K562 (cell line): ENCODE measurements around the gene CELA1. TPM values are rescaled to one million over a fixed set of nuclear protein-coding genes. Genes with fewer than 3 reads are reported as not detected.
A peak's percentile ranks its signal among the peaks of the same experiment; 100 is the strongest.

Experiments
- ARID1B ChIP-seq: fragments of 450-650 bp; IDR thresholded peaks from 2 replicates; pipeline ENCODE4 v1.6.1; 2016; ENCODE audit warnings: antibody characterized with exemption, mild to moderate bottlenecking, inconsistent platforms
- BMI1 ChIP-seq: fragments of 150-350 bp; IDR thresholded peaks from 2 replicates; pipeline ENCODE4 v1.6.1; 2014; ENCODE audit warnings: low read length
- BRD4 ChIP-seq: fragments of 200-600 bp; sonication (generic); IDR thresholded peaks from 2 replicates; pipeline ENCODE4 v1.6.1; 2017; ENCODE audit warnings: inconsistent platforms
- CBFA2T3 ChIP-seq: fragments of 450-650 bp; IDR thresholded peaks from 2 replicates; pipeline ENCODE4 v1.6.1; 2017
- CEBPG ChIP-seq, 3 experiments: fragments of 200-800 bp in 1 of 3; sonication (Bioruptor generic) in 1 of 3; sonication (generic) in 1 of 3; formaldehyde crosslinking in 1 of 3; IDR thresholded peaks in 2 of 3; conservative IDR thresholded peaks in 1 of 3; 2 replicates each; pipeline versions ENCODE4 v1.6.1 to v1.8.0; 2016 to 2022; ENCODE audit warnings: missing compliant biosample characterization in 2 of 3, missing genetic modification characterization in 2 of 3, mild to moderate bottlenecking in 1 of 3, missing genetic modification reagents in 1 of 3
- CHD2 ChIP-seq: IDR thresholded peaks from 2 replicates; pipeline ENCODE4 v1.6.1; 2011; ENCODE audit warnings: low read depth, low read length
- CHD4 ChIP-seq: fragments of 200-600 bp; sonication (generic); IDR thresholded peaks from 3 replicates; pipeline ENCODE4 v1.6.1; 2012; ENCODE audit warnings: low read depth, mild to moderate bottlenecking, mixed read lengths, low read length, inconsistent platforms; ENCODE audit not compliant: insufficient read depth, insufficient replicate concordance, poor library complexity, severe bottlenecking
- L3MBTL2 ChIP-seq: fragments of 450-650 bp; IDR thresholded peaks from 2 replicates; pipeline ENCODE4 v1.6.1; 2016; ENCODE audit warnings: mild to moderate bottlenecking, moderate library complexity
- MCM7 ChIP-seq, 2 experiments: fragments of 450-650 bp; IDR thresholded peaks; 2 replicates each; pipeline ENCODE4 v1.6.1; 2016 to 2018
- RNF2 ChIP-seq: sonication (generic); IDR thresholded peaks from 2 replicates; pipeline ENCODE4 v1.6.1; 2016
- SMAD3 ChIP-seq: fragments of 450-650 bp; formaldehyde crosslinking; conservative IDR thresholded peaks from 2 replicates; pipeline ENCODE4 v1.4.0; 2020; ENCODE audit warnings: mild to moderate bottlenecking
- SMARCE1 ChIP-seq: fragments of 450-650 bp; IDR thresholded peaks from 2 replicates; pipeline ENCODE4 v1.7.1; 2016; ENCODE audit warnings: mild to moderate bottlenecking
- SMC3 ChIP-seq: conservative IDR thresholded peaks from 2 replicates; pipeline ENCODE4 v1.6.1; 2011; ENCODE audit warnings: low read depth, low read length, improper control_type of control experiment; ENCODE audit not compliant: insufficient read depth
- SNRNP70 ChIP-seq: fragments of 200-400 bp; formaldehyde crosslinking; optimal IDR thresholded peaks from 2 replicates; pipeline ENCODE3; 2017; ENCODE audit warnings: low read depth, low read length
- SRSF1 ChIP-seq: fragments of 200-400 bp; formaldehyde crosslinking; IDR thresholded peaks from 2 replicates; pipeline ENCODE4 v1.6.1; 2017; ENCODE audit warnings: mild to moderate bottlenecking, low read depth, low read length, moderate library complexity
- TEAD4 ChIP-seq, 2 experiments: sonication (generic) in 1 of 2; formaldehyde crosslinking in 1 of 2; IDR thresholded peaks; 2 replicates each; pipeline versions ENCODE4 v1.6.1 to v1.8.0; 2012 to 2022; ENCODE audit warnings: borderline replicate concordance in 1 of 2, inconsistent platforms in 1 of 2, low read length in 1 of 2, mild to moderate bottlenecking in 1 of 2, missing genetic modification reagents in 1 of 2
- ZFPM2 ChIP-seq: fragments of 250-450 bp; sonication (Bioruptor Pico); IDR thresholded peaks from 2 replicates; pipeline ENCODE4 v1.5.1; 2022; ENCODE audit warnings: mild to moderate bottlenecking
- ZNF212 ChIP-seq: fragments of 450-650 bp; formaldehyde crosslinking; IDR thresholded peaks from 2 replicates; pipeline ENCODE4 v1.4.0; 2020; ENCODE audit warnings: mild to moderate bottlenecking
- ZNF444 ChIP-seq: fragments of 250-450 bp; sonication (Bioruptor Pico); IDR thresholded peaks from 2 replicates; pipeline ENCODE4 v1.4.0; 2020; ENCODE audit warnings: mild to moderate bottlenecking, moderate library complexity
- polyA plus RNA-seq, 8 experiments: library from polyadenylated mRNA; depleted of rRNA in 4 of 8; stranded (reverse) in 5 of 8; unstranded in 3 of 8; fragments of >200 nt; fragmentation: Nextera tagmentation in 2 of 8; fragmentation: Illumina TruSeq in 1 of 8; extraction: Ambion mirVana in 2 of 8; extraction: Trizol in 1 of 8; gene quantifications; 2 replicates each; pipeline versions ENCODE4 v1.2.1 to v1.2.3, GENCODE V29; 2011 to 2014; ENCODE audit warnings: inconsistent platforms in 1 of 8, missing spikeins in 1 of 8
- total RNA-seq, 7 experiments: library from RNA; depleted of rRNA in 6 of 7; stranded (reverse); fragments of >200 nt in 6 of 7; fragmentation: Illumina TruSeq in 2 of 7; extraction: Trizol in 2 of 7; gene quantifications; 2 replicates each; pipeline versions ENCODE4 v1.2.1 to v1.2.3, GENCODE V29; 2011 to 2021; ENCODE audit warnings: low replicate concordance in 1 of 7
- TF ChIP-seq, protein P1 (sequence below): sonication (generic); formaldehyde crosslinking; IDR thresholded peaks from 2 replicates; pipeline ENCODE4 v1.8.0; 2023; ENCODE audit warnings: mild to moderate bottlenecking, missing genetic modification reagents
- TF ChIP-seq, protein P2 (sequence below), 2 experiments: fragments of 450-650 bp; IDR thresholded peaks; 2 replicates each; pipeline ENCODE4 v1.6.1; 2016
- TF ChIP-seq, protein P3 (sequence below): sonication (generic); formaldehyde crosslinking; IDR thresholded peaks from 2 replicates; pipeline ENCODE4 v1.9.0; 2022; ENCODE audit warnings: mild to moderate bottlenecking, missing genetic modification reagents
- TF ChIP-seq, protein P4 (sequence below), 3 experiments: fragments of 200-800 bp in 1 of 3; sonication (Bioruptor generic) in 1 of 3; sonication (generic) in 1 of 3; formaldehyde crosslinking in 1 of 3; IDR thresholded peaks; 2 replicates each; pipeline versions ENCODE4 v1.6.1 to v1.8.0; 2016 to 2022; ENCODE audit warnings: mild to moderate bottlenecking in 2 of 3, missing compliant biosample characterization in 2 of 3, missing genetic modification characterization in 2 of 3, missing genetic modification reagents in 1 of 3

Gene CELA1
- total and polyA plus RNA-seq, 9 of the 15 experiments (the other 6 are each of a cell fraction or from before 2014, with no cell fraction given): 0.06 to 0.27 (median 0.22) TPM; not detected in 6

DNA sequence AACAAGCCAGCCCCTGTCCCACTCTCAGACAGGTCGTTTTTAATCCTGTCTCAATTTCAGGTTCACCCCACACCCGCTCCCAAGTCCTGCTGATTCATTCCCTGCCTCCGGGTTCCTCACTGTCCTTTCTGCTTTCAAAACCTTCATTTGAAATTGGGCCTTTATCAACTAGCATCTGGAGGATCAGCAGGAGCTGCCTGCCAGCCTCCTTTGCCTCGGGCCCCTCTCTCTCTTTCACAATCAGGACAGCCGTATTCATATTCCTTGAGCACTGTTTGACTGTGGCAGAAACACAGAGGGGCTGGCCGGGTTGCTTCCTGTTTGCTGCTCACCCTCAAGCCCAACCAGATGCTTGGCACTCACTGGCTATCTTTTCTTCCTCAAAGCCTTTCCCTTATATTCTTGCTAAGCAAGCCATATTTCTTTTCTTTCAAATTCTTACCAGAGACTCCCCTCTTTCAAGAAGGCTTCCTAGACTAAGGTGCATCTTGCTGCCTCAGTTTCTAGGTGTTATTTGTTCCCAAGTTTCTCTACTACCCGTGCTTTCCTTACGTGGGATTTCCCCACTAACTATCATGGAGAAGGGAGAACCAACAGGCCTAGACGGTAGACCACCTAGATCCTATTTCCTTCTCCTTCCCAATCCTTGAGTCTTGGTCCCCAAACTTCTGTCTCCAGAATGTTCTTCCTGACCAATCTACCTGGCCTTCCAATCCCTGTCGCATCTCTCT is 41.8 kb upstream of the CELA1 start (continued):
- TF ChIP-seq SRSF1 (no peak), CHD4 (no peak), MCM7 (IDR thresholded peaks at IDR 0.05) (no peak), BMI1 (no peak), SNRNP70 (no peak), SMC3 (no peak), ZNF444 (CRISPR knock-in tag) (no peak), RNF2 (no peak), CHD2 (no peak), BRD4 (no peak), TEAD4 (IDR thresholded peaks at IDR 0.05; ENCODE audit: low read length) (peak; percentile 67), TEAD4 (CRISPR knock-in tag; IDR thresholded peaks at IDR 0.05; ENCODE audit: borderline replicate concordance) (no peak), SMARCE1 (peak; percentile 67), L3MBTL2 (no peak), ARID1B (peak; percentile 85), ZFPM2 (CRISPR knock-in tag) (no peak), CEBPG (CRISPR knock-in tag; IDR thresholded peaks at IDR 0.05) (peak; percentile 56; the same call in 1 of the 2 replicates), CEBPG (tag; conservative IDR thresholded peaks at IDR 0.05 in 1 of 2, IDR thresholded peaks at IDR 0.05 in 1 of 2) (peak; percentile 50 to 66; a peak in 3 of 4 replicates), SMAD3 (CRISPR knock-in tag) (no peak), CBFA2T3 (peak; percentile 82), ZNF212 (no peak)
- TF ChIP-seq, protein P1, sequence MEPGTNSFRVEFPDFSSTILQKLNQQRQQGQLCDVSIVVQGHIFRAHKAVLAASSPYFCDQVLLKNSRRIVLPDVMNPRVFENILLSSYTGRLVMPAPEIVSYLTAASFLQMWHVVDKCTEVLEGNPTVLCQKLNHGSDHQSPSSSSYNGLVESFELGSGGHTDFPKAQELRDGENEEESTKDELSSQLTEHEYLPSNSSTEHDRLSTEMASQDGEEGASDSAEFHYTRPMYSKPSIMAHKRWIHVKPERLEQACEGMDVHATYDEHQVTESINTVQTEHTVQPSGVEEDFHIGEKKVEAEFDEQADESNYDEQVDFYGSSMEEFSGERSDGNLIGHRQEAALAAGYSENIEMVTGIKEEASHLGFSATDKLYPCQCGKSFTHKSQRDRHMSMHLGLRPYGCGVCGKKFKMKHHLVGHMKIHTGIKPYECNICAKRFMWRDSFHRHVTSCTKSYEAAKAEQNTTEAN (CRISPR knock-in tag): no peak
- TF ChIP-seq, protein P2, sequence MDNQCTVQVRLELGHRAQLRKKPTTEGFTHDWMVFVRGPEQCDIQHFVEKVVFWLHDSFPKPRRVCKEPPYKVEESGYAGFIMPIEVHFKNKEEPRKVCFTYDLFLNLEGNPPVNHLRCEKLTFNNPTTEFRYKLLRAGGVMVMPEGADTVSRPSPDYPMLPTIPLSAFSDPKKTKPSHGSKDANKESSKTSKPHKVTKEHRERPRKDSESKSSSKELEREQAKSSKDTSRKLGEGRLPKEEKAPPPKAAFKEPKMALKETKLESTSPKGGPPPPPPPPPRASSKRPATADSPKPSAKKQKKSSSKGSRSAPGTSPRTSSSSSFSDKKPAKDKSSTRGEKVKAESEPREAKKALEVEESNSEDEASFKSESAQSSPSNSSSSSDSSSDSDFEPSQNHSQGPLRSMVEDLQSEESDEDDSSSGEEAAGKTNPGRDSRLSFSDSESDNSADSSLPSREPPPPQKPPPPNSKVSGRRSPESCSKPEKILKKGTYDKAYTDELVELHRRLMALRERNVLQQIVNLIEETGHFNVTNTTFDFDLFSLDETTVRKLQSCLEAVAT (IDR thresholded peaks at IDR 0.05): no peak
- TF ChIP-seq, protein P3, sequence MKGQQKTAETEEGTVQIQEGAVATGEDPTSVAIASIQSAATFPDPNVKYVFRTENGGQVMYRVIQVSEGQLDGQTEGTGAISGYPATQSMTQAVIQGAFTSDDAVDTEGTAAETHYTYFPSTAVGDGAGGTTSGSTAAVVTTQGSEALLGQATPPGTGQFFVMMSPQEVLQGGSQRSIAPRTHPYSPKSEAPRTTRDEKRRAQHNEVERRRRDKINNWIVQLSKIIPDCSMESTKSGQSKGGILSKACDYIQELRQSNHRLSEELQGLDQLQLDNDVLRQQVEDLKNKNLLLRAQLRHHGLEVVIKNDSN: no peak
- TF ChIP-seq, protein P4, sequence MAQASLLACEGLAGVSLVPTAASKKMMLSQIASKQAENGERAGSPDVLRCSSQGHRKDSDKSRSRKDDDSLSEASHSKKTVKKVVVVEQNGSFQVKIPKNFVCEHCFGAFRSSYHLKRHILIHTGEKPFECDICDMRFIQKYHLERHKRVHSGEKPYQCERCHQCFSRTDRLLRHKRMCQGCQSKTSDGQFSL (CRISPR knock-in tag; IDR thresholded peaks at IDR 0.05): no peak
- TF ChIP-seq, protein P4 (tag; IDR thresholded peaks at IDR 0.05): no peak
